H1 (cell line): ENCODE measurements around the gene STK39. TPM values are rescaled to one million over a fixed set of nuclear protein-coding genes. Genes with fewer than 3 reads are reported as not detected.

Experiments
- CTCF ChIA-PET: fragments of 300-600 bp; sonication (Branson Sonifier 250); formaldehyde crosslinking; loops from one replicate; lab custom pipeline; 2021; ENCODE audit not compliant: partially characterized antibody; lab: Charles Lee
- POLR2A ChIA-PET: fragments of 300-600 bp; sonication (Branson Sonifier 250); formaldehyde crosslinking; loops from one replicate; lab custom pipeline; 2021; ENCODE audit warnings: inconsistent platforms; ENCODE audit not compliant: partially characterized antibody; lab: Charles Lee
- DNase-seq, 2 experiments: peaks; one replicate each; pipeline versions ENCODE4 v3.0.0 to v3.0.0-alpha.2; 2010 to 2022; ENCODE audit warnings: low spot score in 2 of 2, low read depth in 1 of 2, mixed read lengths in 1 of 2
- FAIRE-seq: peaks from 2 replicates; lab custom pipeline; 2011; peaks lifted over from hg19 to GRCh38; lab: Jason Lieb, UNC
- H2AFZ ChIP-seq: 2 replicates; pipeline ENCODE4 v1.8.1; 2012; ENCODE audit warnings: low read length, inconsistent platforms
- H2AK5ac ChIP-seq: 2 replicates; pipeline ENCODE4 v1.6.1; 2013; ENCODE audit warnings: low read depth, low read length
- H2BK120ac ChIP-seq: replicated peaks from 2 replicates; pipeline ENCODE3; 2013; ENCODE audit warnings: low read depth, low read length, inconsistent platforms
- H2BK12ac ChIP-seq: 2 replicates; pipeline ENCODE4 v1.6.1; 2013; ENCODE audit warnings: low read depth, low read length
- H2BK15ac ChIP-seq: 2 replicates; pipeline ENCODE4 v1.6.1; 2013; ENCODE audit warnings: low read length
- H2BK20ac ChIP-seq: 2 replicates; pipeline ENCODE4 v1.6.1; 2013; ENCODE audit warnings: low read length
- H2BK5ac ChIP-seq: 2 replicates; pipeline ENCODE4 v1.6.1; 2013; ENCODE audit warnings: low read depth, low read length
- H3K14ac ChIP-seq: 2 replicates; pipeline ENCODE4 v1.6.1; 2013; ENCODE audit warnings: inconsistent platforms; ENCODE audit not compliant: insufficient read length
- H3K18ac ChIP-seq: 2 replicates; pipeline ENCODE4 v1.6.1; 2013; ENCODE audit warnings: low read length; ENCODE audit errors: extremely low read depth
- H3K23ac ChIP-seq: 2 replicates; pipeline ENCODE4 v1.6.1; 2013; ENCODE audit warnings: inconsistent platforms; ENCODE audit not compliant: insufficient read length
- H3K23me2 ChIP-seq: 2 replicates; pipeline ENCODE4 v1.6.1; 2013; ENCODE audit warnings: low read depth, low read length
- H3K27ac ChIP-seq: 2 replicates; pipeline ENCODE4 v1.6.1; 2011; ENCODE audit warnings: low read depth, low read length, inconsistent platforms
- H3K27me3 ChIP-seq, 4 experiments: replicated peaks in 1 of 4; 1 replicate in 1 of 4; 2 replicates in 3 of 4; pipeline versions ENCODE4 v1.6.1 to v1.8.1; 2011 to 2013; ENCODE audit warnings: low read length in 3 of 4, mild to moderate bottlenecking in 3 of 4, inconsistent platforms in 2 of 4, mixed read lengths in 2 of 4, moderate library complexity in 1 of 4; ENCODE audit not compliant: control insufficient read depth in 3 of 4, insufficient read depth in 3 of 4; ENCODE audit errors: extremely low read depth in 1 of 4
- H3K36me3 ChIP-seq, 4 experiments: 2 replicates each; pipeline versions ENCODE4 v1.6.1 to v1.8.1; 2011 to 2013; ENCODE audit warnings: mild to moderate bottlenecking in 4 of 4, low read length in 3 of 4, moderate library complexity in 2 of 4, control low read depth in 1 of 4, inconsistent platforms in 1 of 4; ENCODE audit not compliant: insufficient read depth in 4 of 4, control insufficient read depth in 2 of 4
- H3K4ac ChIP-seq: replicated peaks from 2 replicates; pipeline ENCODE3; 2013; ENCODE audit warnings: low read length, low read depth, mixed read lengths, inconsistent platforms; ENCODE audit not compliant: insufficient read length
- H3K4me1 ChIP-seq, 4 experiments: replicated peaks in 1 of 4; 1 replicate in 1 of 4; 2 replicates in 3 of 4; pipeline versions ENCODE4 v1.6.1 to v1.8.1; 2011 to 2013; ENCODE audit warnings: low read length in 3 of 4, inconsistent platforms in 2 of 4, mixed read lengths in 1 of 4; ENCODE audit not compliant: insufficient read depth in 4 of 4, control insufficient read depth in 3 of 4
- H3K4me2 ChIP-seq, 2 experiments: 2 replicates each; pipeline versions ENCODE4 v1.6.1 to v1.8.1; 2011 to 2013; ENCODE audit warnings: low read depth in 2 of 2, low read length in 2 of 2, control low read depth in 1 of 2, inconsistent platforms in 1 of 2, mild to moderate bottlenecking in 1 of 2; ENCODE audit not compliant: insufficient read depth in 1 of 2
- H3K4me3 ChIP-seq, 4 experiments: fragments of 200-600, 300-600 bp in 1 of 4; sonication (generic), shearing (Covaris generic), sonication (Bioruptor Twin) in 1 of 4; 2 replicates each; pipeline versions ENCODE4 v1.5.1 to v1.8.1; 2011 to 2016; ENCODE audit warnings: low read length in 4 of 4, low read depth in 3 of 4, control low read depth in 2 of 4, inconsistent platforms in 2 of 4, mild to moderate bottlenecking in 2 of 4, mixed read lengths in 1 of 4, moderate library complexity in 1 of 4; ENCODE audit not compliant: insufficient read depth in 2 of 4; ENCODE audit errors: extremely low read depth in 1 of 4
- H3K56ac ChIP-seq: replicated peaks from 2 replicates; pipeline ENCODE3; 2013; ENCODE audit warnings: low read depth, mild to moderate bottlenecking, mixed read lengths, low read length, inconsistent platforms; ENCODE audit not compliant: insufficient read length
- H3K79me1 ChIP-seq: 2 replicates; pipeline ENCODE4 v1.6.1; 2013; ENCODE audit warnings: low read depth, low read length, control low read depth
- H3K79me2 ChIP-seq, 2 experiments: 2 replicates each; pipeline versions ENCODE4 v1.6.1 to v1.8.1; 2012 to 2013; ENCODE audit warnings: low read length in 2 of 2, mild to moderate bottlenecking in 2 of 2, inconsistent platforms in 1 of 2; ENCODE audit not compliant: insufficient read depth in 2 of 2, control insufficient read depth in 1 of 2
- H3K9ac ChIP-seq, 4 experiments: replicated peaks in 1 of 4; 1 replicate in 1 of 4; 2 replicates in 3 of 4; pipeline versions ENCODE4 v1.6.1 to v1.8.1; 2011 to 2013; ENCODE audit warnings: low read depth in 3 of 4, low read length in 3 of 4, control low read depth in 2 of 4, mild to moderate bottlenecking in 2 of 4, moderate library complexity in 2 of 4, inconsistent platforms in 1 of 4; ENCODE audit errors: extremely low read depth in 1 of 4
- H3K9me3 ChIP-seq, 2 experiments: 2 replicates each; pipeline versions ENCODE4 v1.6.1 to v1.8.1; 2012 to 2013; ENCODE audit warnings: mild to moderate bottlenecking in 2 of 2, moderate library complexity in 2 of 2, control low read depth in 1 of 2, inconsistent platforms in 1 of 2, low read depth in 1 of 2, low read length in 1 of 2, mixed read lengths in 1 of 2; ENCODE audit not compliant: insufficient read depth in 2 of 2
- H4K20me1 ChIP-seq, 2 experiments: replicated peaks in 1 of 2; 2 replicates each; pipeline versions ENCODE3 to v1.8.1; 2011 to 2013; ENCODE audit warnings: inconsistent platforms in 2 of 2, low read length in 2 of 2, mild to moderate bottlenecking in 1 of 2; ENCODE audit not compliant: insufficient read depth in 2 of 2, control insufficient read depth in 1 of 2
- H4K5ac ChIP-seq: 2 replicates; pipeline ENCODE4 v1.6.1; 2013; ENCODE audit warnings: low read length, low read depth, mixed read lengths, inconsistent platforms; ENCODE audit not compliant: insufficient read length
- H4K8ac ChIP-seq: 2 replicates; pipeline ENCODE4 v1.8.0; 2013; ENCODE audit warnings: mild to moderate bottlenecking, moderate library complexity, low read length, inconsistent platforms; ENCODE audit not compliant: insufficient read depth; ENCODE audit errors: extremely low read depth
- H4K91ac ChIP-seq: replicated peaks from 2 replicates; pipeline ENCODE3; 2013; ENCODE audit warnings: low read length, mixed read lengths, inconsistent platforms; ENCODE audit not compliant: insufficient read length
- BACH1 ChIP-seq: IDR thresholded peaks from 2 replicates; pipeline ENCODE4 v1.6.1; 2012; ENCODE audit warnings: low read length, improper control_type of control experiment
- CBX5 ChIP-seq: fragments of 300-800, 300-1000 bp; sonication (generic); IDR thresholded peaks from 2 replicates; pipeline ENCODE4 v1.7.1; 2016; ENCODE audit warnings: antibody characterized with exemption, low read length, low read depth
- CHD2 ChIP-seq: IDR thresholded peaks from 2 replicates; pipeline ENCODE4 v1.6.1; 2012; ENCODE audit warnings: low read length, improper control_type of control experiment
- HDAC6 ChIP-seq: IDR thresholded peaks from one replicate; pipeline ENCODE4 v1.7.1; 2012; ENCODE audit warnings: low read depth, mild to moderate bottlenecking, inconsistent platforms, low read length, moderate library complexity
- JUND ChIP-seq: IDR thresholded peaks from 2 replicates; pipeline ENCODE4 v1.6.1; 2011; ENCODE audit warnings: mild to moderate bottlenecking, improper control_type of control experiment, low read length
- PHF8 ChIP-seq: fragments of 200-600 bp; sonication (generic); conservative IDR thresholded peaks from 2 replicates; pipeline ENCODE4 v1.7.1; 2012; ENCODE audit warnings: low read depth, mild to moderate bottlenecking, inconsistent platforms, low read length, moderate library complexity
- RBBP5 ChIP-seq: IDR thresholded peaks from 2 replicates; pipeline ENCODE4 v1.7.1; 2012; ENCODE audit warnings: low read depth, mild to moderate bottlenecking, inconsistent platforms, low read length, moderate library complexity, borderline replicate concordance
- SIRT6 ChIP-seq: IDR thresholded peaks from one replicate; pipeline ENCODE4 v1.7.1; 2012; ENCODE audit warnings: low read length, inconsistent platforms
- SRF ChIP-seq: IDR thresholded peaks from 2 replicates; pipeline ENCODE4 v1.6.1; 2011; ENCODE audit warnings: mild to moderate bottlenecking, low read depth, low read length, moderate library complexity
- WGBS, 2 experiments: shearing (Covaris generic) in 1 of 2; methylation state at CpG; one replicate each; pipeline versions ENCODE4 v1.1.6 to v1.1.7; 2013 to 2015; ENCODE audit warnings: low lambda C conversion rate in 2 of 2, mixed read lengths in 2 of 2, inconsistent platforms in 1 of 2, low coverage in 1 of 2, missing lambda C conversion rate in 1 of 2; ENCODE audit not compliant: insufficient replicate concordance in 2 of 2, insufficient coverage in 1 of 2, insufficient read length in 1 of 2; ENCODE audit errors: extremely low coverage in 1 of 2, missing lambda C conversion rate in 1 of 2; 5-methylcytosine and 5-hydroxymethylcytosine counted together
- polyA plus RNA-seq, 7 experiments: library from polyadenylated mRNA; depleted of rRNA in 3 of 7; stranded (reverse) in 5 of 7; unstranded in 2 of 7; fragments of >200 nt in 5 of 7; fragments of 200-250 nt in 2 of 7; gene quantifications; 1 replicate in 5 of 7; 2 replicates in 1 of 7; 4 replicates in 1 of 7; pipeline versions ENCODE4 v1.2.1 to v1.2.3, GENCODE V29; 2011 to 2013; ENCODE audit warnings: missing spikeins in 2 of 7, mixed read lengths in 2 of 7
- total RNA-seq: library from RNA; stranded (reverse); fragmentation: NEBNext Ultra II Directional; extraction: Animal tissue kit (Norgen Biotek cat#: 25700); gene quantifications from 2 replicates; pipeline ENCODE4 v1.2.1, GENCODE V29; 2021

The STK39 gene
- total and polyA plus RNA-seq, 2 of the 8 experiments (the other 6 are each of a cell fraction or from before 2014, with no cell fraction given): 13.7 to 23.8 TPM

- Histone ChIP-seq H2BK15ac (no peak overlapping the region), H3K23ac (no peak overlapping the region), H4K20me1 (peaks cover 0 to 1% of the 10 kb centered on the region in 2 experiments), H3K79me1 (peaks cover 3% of the 10 kb centered on the region; the same call in 1 of the 2 replicates), H3K4me2 (no peak overlapping the region), H2AFZ (no peak overlapping the region), H3K27me3 (no peaks in the 10 kb centered on the region), H3K9me3 (no peaks in the 10 kb centered on the region), H4K91ac (no peak overlapping the region), H3K14ac (no peak overlapping the region), H2AK5ac (no peak overlapping the region), H2BK12ac (no peak overlapping the region), H2BK20ac (no peak overlapping the region), H3K4me3 (no peak overlapping the region), H3K36me3 (no peaks in the 10 kb centered on the region), H3K23me2 (no peaks in the 10 kb centered on the region), H3K18ac (no peak overlapping the region), H3K9ac (no peak overlapping the region), H2BK5ac (no peak overlapping the region), H4K5ac (no peak overlapping the region), H3K56ac (no peak overlapping the region), H4K8ac (no peak overlapping the region), H3K4me1 (peaks cover 0 to 16% (median 4%) of the 10 kb centered on the region in 4 experiments; a peak in 5 of 7 replicates), H2BK120ac (no peak overlapping the region), H3K27ac (no peak overlapping the region), H3K4ac (no peak overlapping the region), H3K79me2 (no peaks in the 10 kb centered on the region)
- no peak for DNase-seq
- no peak for TF ChIP-seq PHF8
- no peak for TF ChIP-seq JUND
- TF ChIP-seq CHD2: no peak
- no peak for TF ChIP-seq SRF
- no peak for TF ChIP-seq HDAC6
- no peak for TF ChIP-seq SIRT6
- TF ChIP-seq CBX5: no peak
- no peak for TF ChIP-seq RBBP5
- no peak for TF ChIP-seq BACH1
- 89% methylated on average over 5 of the region's 5 CpGs; no CpG with 5 or more reads in 1 of the 2 experiments for WGBS, 2 experiments
- POLR2A ChIA-PET: no interaction called here
- CTCF ChIA-PET: interaction anchor here (0.6 to 2.6 kb wide), 4 partner anchors 9 to 322 kb away, joined by 3 to 12 read pairs (median 4); no protein-coding TSS in a partner anchor
- FAIRE-seq: no peak
Measured at GRCh38 chr2:168182550-168183249, 64.7 kb downstream of the STK39 start.
